ENCODE data around the gene AFDN.
A peak's percentile ranks its signal among the peaks of the same experiment; 100 is the strongest.

The AFDN gene

GRCh38 chr6:167930295-167930694 lies 103.6 kb downstream of the AFDN start:
- no peak for DNase-seq

GRCh38 chr6:167932468-167933276 lies 106.0 kb downstream of the AFDN start:
- DNase-seq, result no peak

GRCh38 chr6:167933290-167933689 lies 106.6 kb downstream of the AFDN start:
- DNase-seq, result no peak

- DNase-seq, result no peak
These were observed 107.1 kb downstream of the AFDN start for GRCh38 chr6:167933847-167934246.

- DNase-seq, result no peak
These were observed 107.7 kb downstream of the AFDN start for GRCh38 chr6:167934426-167934864.

- no peak for DNase-seq
These were observed 109.3 kb downstream of the AFDN start for GRCh38 chr6:167936051-167936450.

- DNase-seq, result no peak
These were observed 110.6 kb downstream of the AFDN start for GRCh38 chr6:167937301-167937700.

- peak; percentile 6 for DNase-seq
These were observed 111.5 kb downstream of the AFDN start for GRCh38 chr6:167937948-167938911.

- no peak for DNase-seq
These were observed 115.1 kb downstream of the AFDN start for GRCh38 chr6:167941822-167942221.

- no peak for DNase-seq
These were observed 117.4 kb downstream of the AFDN start for GRCh38 chr6:167944130-167944529.

GRCh38 chr6:167946007-167946406 lies 119.3 kb downstream of the AFDN start:
- DNase-seq, result no peak

- DNase-seq, result no peak
These were observed 119.9 kb downstream of the AFDN start for GRCh38 chr6:167946604-167947003.

GRCh38 chr6:167947716-167948115 lies 121.0 kb downstream of the AFDN start:
- no peak for DNase-seq

- no peak for DNase-seq
These were observed 122.0 kb downstream of the AFDN start for GRCh38 chr6:167948716-167949115.

- DNase-seq, result no peak
These were observed 122.5 kb downstream of the AFDN start for GRCh38 chr6:167949121-167949684.

GRCh38 chr6:167951781-167952511 lies 125.2 kb downstream of the AFDN start:
- DNase-seq, result no peak

- no peak for DNase-seq
These were observed 125.8 kb downstream of the AFDN start for GRCh38 chr6:167952512-167952859.

GRCh38 chr6:167953551-167953950 lies 126.8 kb downstream of the AFDN start:
- no peak for DNase-seq

GRCh38 chr6:167954151-167954550 lies 127.4 kb downstream of the AFDN start:
- DNase-seq, result no peak

GRCh38 chr6:167956491-167956890 lies 129.8 kb downstream of the AFDN start:
- DNase-seq, result no peak

GRCh38 chr6:167956983-167957492 lies 130.3 kb downstream of the AFDN start:
- DNase-seq, result no peak

- no peak for DNase-seq
These were observed 130.9 kb downstream of the AFDN start for GRCh38 chr6:167957626-167958025.

- no peak for DNase-seq
These were observed 133.9 kb downstream of the AFDN start for GRCh38 chr6:167960579-167960978.
